ENCODE measurements around the gene PPTC7. TPM values are rescaled to one million over a fixed set of nuclear protein-coding genes. Genes with fewer than 3 reads are reported as not detected.

Gene PPTC7
- total and polyA plus RNA-seq, 2 of the 13 experiments (the other 11 are each of a cell fraction or from before 2014, with no cell fraction given), result 4.8 to 12.3 TPM

DNA sequence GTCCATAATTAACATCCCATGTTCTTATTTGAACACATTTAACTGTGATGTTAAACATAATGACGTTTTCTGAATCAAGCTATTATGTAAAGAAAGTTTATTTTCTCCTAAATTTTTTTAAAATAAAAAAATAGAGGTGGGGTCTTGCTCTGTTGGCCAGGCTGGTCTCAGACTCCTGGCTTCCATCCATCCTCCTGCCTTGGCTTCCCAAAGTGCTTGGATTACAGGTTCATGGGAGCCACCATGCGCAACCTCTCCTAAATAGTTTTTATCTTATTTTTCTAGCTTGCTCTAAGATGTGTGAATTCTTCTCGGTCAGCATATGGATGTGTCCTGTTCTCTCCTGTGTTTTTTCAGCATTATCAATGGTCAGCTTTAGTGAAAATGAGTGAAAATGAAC is 77.8 kb downstream of the PPTC7 start:
- ChIA-PET POLR2A (no interaction called here), CTCF (ENCODE audit: low intra/inter-chr PET ratio, low total read pairs) (no interaction called here)
- intact Hi-C loops (cut with micrococcal nuclease; ENCODE audit: unreplicated experiment) (no loop called here), in situ Hi-C loops (cut with HindIII; ENCODE audit: extremely low pct_ligation_motif_present, low pct_unique_long_range_greater_than_20kb) (no loop called here)
- no peak for TF ChIP-seq ATF6 (CRISPR knock-in tag; conservative IDR thresholded peaks at IDR 0.05)
- no peak for TF ChIP-seq GFI1 (CRISPR knock-in tag; IDR thresholded peaks at IDR 0.05; ENCODE audit: borderline replicate concordance)
- no peak for TF ChIP-seq ZNF556 (CRISPR knock-in tag; IDR thresholded peaks at IDR 0.05; ENCODE audit: borderline replicate concordance)
- no peak for TF ChIP-seq KDM5B (CRISPR knock-in tag; IDR thresholded peaks at IDR 0.05; ENCODE audit: borderline replicate concordance)
- no peak for TF ChIP-seq MIXL1 (CRISPR knock-in tag; IDR thresholded peaks at IDR 0.05)
- TF ChIP-seq FIP1L1 (IDR thresholded peaks at IDR 0.05; ENCODE audit: borderline replicate concordance, insufficient read depth, low read depth, low read length), result no peak
- no peak for TF ChIP-seq ZNF616 (CRISPR knock-in tag; IDR thresholded peaks at IDR 0.05; ENCODE audit: low read depth)
- TF ChIP-seq, protein P1, sequence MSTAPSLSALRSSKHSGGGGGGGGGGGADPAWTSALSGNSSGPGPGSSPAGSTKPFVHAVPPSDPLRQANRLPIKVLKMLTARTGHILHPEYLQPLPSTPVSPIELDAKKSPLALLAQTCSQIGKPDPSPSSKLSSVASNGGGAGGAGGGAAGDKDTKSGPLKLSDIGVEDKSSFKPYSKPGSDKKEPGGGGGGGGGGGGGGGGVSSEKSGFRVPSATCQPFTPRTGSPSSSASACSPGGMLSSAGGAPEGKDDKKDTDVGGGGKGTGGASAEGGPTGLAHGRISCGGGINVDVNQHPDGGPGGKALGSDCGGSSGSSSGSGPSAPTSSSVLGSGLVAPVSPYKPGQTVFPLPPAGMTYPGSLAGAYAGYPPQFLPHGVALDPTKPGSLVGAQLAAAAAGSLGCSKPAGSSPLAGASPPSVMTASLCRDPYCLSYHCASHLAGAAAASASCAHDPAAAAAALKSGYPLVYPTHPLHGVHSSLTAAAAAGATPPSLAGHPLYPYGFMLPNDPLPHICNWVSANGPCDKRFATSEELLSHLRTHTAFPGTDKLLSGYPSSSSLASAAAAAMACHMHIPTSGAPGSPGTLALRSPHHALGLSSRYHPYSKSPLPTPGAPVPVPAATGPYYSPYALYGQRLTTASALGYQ (CRISPR knock-in tag; IDR thresholded peaks at IDR 0.05), result no peak
- TF ChIP-seq DNMT3B (CRISPR knock-in tag; conservative IDR thresholded peaks at IDR 0.05), result no peak
- no peak for TF ChIP-seq RFXANK (CRISPR knock-in tag; IDR thresholded peaks at IDR 0.05)
- Histone ChIP-seq H3K79me2 (ENCODE audit: insufficient read depth, low read length) (peaks cover 15% of the 10 kb centered on the region), H2AFZ (ENCODE audit: low read length) (no peak overlapping the region), H3K27me3 (ENCODE audit: control insufficient read depth in 1 of 2, insufficient read depth in 2 of 2, low read length in 2 of 2) (peaks cover 0 to 3% of the 10 kb centered on the region in 2 experiments; a peak in 1 of 5 replicates), H3K4me3 (replicated peaks in 1 of 3; ENCODE audit: insufficient read depth in 1 of 3, low read depth in 2 of 3, low read length in 3 of 3) (no peak overlapping the region), H3K4me2 (ENCODE audit: low read depth, low read length) (no peak overlapping the region), H3K36me3 (replicated peaks in 1 of 2; ENCODE audit: control insufficient read depth in 1 of 2, insufficient read depth in 2 of 2, low read length in 2 of 2) (no peaks in the 10 kb centered on the region), H3K9ac (ENCODE audit: insufficient read depth, low read depth, low read length) (no peak overlapping the region), H3K27ac (ENCODE audit: extremely low read length, insufficient read depth, low read length) (no peak overlapping the region), H3K9me3 (ENCODE audit: low read length) (no peaks in the 10 kb centered on the region), H4K20me1 (ENCODE audit: insufficient read depth, low read length) (no peaks in the 10 kb centered on the region; the same call in 1 of the 2 replicates), H3K4me1 (ENCODE audit: insufficient read depth, low read length) (peaks cover 10% of the 10 kb centered on the region)
- no peak for ATAC-seq
- BruUV-seq (replicated peaks), result no TSS peak
- DNase-seq (ENCODE audit: low spot score), result no peak
- WGBS (ENCODE audit: low lambda C conversion rate), result 42% methylated on average over 3 of the region's 3 CpGs
- no peak for FAIRE-seq
